Fibroblast of lung (primary cell): ENCODE data around the gene FIP1L1.

ENCODE experiments used
- EZH2 ChIP-seq: IDR thresholded peaks from 2 replicates; pipeline ENCODE4 v1.5.1; 2012; ENCODE audit warnings: low read length, control low read depth, mild to moderate bottlenecking; ENCODE audit errors: missing control alignments
- TF ChIP-seq, protein P1 (sequence below), 2 donors: IDR thresholded peaks in 1 of 2; conservative IDR thresholded peaks in 1 of 2; 1 replicate in 1 of 2; 2 replicates in 1 of 2; pipeline ENCODE4 v1.5.1; 2011 to 2012; ENCODE audit warnings: low read length in 2 of 2, control low read depth in 1 of 2, inconsistent platforms in 1 of 2, low read depth in 1 of 2, mild to moderate bottlenecking in 1 of 2

DNA sequence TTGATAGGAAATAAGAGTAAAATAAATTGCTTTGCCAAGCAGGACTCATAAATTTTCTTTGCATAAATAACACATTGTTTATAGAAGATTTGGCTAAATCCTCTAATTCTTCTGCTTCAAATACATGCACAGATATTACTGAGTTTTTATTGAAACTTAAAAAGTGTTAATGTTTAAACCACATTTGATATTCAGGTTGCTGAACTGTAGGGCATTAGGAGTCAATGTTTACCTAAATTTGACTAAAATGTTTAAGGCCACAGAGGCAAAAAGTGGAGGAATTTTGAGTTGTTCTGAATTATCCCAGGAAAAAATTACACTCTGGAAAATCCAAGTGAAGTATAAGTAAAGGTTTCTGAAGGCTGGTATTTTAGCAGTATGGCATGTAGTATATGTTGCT is 78.7 kb downstream of the FIP1L1 start:
- TF ChIP-seq, protein P1, sequence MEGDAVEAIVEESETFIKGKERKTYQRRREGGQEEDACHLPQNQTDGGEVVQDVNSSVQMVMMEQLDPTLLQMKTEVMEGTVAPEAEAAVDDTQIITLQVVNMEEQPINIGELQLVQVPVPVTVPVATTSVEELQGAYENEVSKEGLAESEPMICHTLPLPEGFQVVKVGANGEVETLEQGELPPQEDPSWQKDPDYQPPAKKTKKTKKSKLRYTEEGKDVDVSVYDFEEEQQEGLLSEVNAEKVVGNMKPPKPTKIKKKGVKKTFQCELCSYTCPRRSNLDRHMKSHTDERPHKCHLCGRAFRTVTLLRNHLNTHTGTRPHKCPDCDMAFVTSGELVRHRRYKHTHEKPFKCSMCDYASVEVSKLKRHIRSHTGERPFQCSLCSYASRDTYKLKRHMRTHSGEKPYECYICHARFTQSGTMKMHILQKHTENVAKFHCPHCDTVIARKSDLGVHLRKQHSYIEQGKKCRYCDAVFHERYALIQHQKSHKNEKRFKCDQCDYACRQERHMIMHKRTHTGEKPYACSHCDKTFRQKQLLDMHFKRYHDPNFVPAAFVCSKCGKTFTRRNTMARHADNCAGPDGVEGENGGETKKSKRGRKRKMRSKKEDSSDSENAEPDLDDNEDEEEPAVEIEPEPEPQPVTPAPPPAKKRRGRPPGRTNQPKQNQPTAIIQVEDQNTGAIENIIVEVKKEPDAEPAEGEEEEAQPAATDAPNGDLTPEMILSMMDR (conservative IDR thresholded peaks at IDR 0.05 in 1 of 2, IDR thresholded peaks at IDR 0.05 in 1 of 2; ENCODE audit: low read depth in 1 of 2, low read length in 2 of 2): no peak
- TF ChIP-seq EZH2: no peak
